Subcutaneous adipose tissue (tissue), 4 donors: ENCODE data around the gene FOXRED1. TPM values are rescaled to one million over a fixed set of nuclear protein-coding genes. Genes with fewer than 3 reads are reported as not detected.

Source experiments
- total RNA-seq, 4 donors: library from RNA; depleted of rRNA; stranded (reverse); fragments of >200 nt; gene quantifications; one replicate each; pipeline ENCODE4 v1.1.0, GENCODE V29; 2016
- TF ChIP-seq, protein P1 (sequence below): fragments of 450-650 bp; IDR thresholded peaks from one replicate; pipeline ENCODE4 v1.5.1; 2016; ENCODE audit warnings: low read depth, mild to moderate bottlenecking, control low read depth, antibody characterized with exemption, moderate library complexity

The FOXRED1 gene
- total RNA-seq, 4 donors from 2014 or later: 11.0 to 38.6 (median 15.7) TPM

DNA sequence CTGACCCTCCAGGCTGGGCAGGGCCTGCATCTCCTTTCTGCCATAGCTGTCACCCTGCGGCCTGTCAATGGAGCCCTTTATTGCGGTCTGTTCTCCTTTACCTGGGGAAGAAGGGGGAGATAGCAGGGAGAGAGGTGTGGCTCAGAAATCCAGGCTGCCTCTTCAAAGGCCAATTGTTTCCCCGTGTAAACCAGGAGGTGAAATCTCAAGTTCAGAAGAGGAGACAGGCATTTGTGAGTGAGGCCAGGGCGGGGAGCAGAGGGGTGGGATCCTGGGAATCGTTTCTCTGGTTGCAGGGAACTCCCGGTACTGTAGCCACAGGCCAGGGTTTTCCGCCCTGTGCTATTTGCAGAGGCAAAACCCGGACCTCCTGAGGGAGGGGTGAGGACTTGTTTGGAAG, 44.0 kb downstream of the FOXRED1 start:
- TF ChIP-seq, protein P1, sequence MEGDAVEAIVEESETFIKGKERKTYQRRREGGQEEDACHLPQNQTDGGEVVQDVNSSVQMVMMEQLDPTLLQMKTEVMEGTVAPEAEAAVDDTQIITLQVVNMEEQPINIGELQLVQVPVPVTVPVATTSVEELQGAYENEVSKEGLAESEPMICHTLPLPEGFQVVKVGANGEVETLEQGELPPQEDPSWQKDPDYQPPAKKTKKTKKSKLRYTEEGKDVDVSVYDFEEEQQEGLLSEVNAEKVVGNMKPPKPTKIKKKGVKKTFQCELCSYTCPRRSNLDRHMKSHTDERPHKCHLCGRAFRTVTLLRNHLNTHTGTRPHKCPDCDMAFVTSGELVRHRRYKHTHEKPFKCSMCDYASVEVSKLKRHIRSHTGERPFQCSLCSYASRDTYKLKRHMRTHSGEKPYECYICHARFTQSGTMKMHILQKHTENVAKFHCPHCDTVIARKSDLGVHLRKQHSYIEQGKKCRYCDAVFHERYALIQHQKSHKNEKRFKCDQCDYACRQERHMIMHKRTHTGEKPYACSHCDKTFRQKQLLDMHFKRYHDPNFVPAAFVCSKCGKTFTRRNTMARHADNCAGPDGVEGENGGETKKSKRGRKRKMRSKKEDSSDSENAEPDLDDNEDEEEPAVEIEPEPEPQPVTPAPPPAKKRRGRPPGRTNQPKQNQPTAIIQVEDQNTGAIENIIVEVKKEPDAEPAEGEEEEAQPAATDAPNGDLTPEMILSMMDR: no peak

DNA sequence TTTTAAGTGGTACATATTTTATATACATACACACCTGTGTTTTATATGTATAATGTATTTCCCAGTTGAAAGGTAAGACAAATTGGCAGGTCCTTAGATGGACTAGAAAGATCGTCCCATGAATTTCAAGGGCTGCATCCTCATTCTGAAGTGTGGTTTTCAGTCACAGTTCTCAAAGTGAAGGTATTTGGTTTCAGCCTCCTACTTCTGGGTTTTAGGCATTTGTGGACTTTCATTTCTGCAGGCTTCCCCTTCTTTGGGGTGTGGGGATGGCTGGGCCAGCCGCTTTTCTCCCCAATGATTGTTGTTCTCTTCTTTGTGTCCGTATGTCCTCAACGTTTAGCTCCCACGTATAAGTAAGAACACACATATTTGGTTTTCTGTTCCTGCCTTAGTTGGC, 44.9 kb downstream of the FOXRED1 start:
- TF ChIP-seq, protein P1: no peak

DNA sequence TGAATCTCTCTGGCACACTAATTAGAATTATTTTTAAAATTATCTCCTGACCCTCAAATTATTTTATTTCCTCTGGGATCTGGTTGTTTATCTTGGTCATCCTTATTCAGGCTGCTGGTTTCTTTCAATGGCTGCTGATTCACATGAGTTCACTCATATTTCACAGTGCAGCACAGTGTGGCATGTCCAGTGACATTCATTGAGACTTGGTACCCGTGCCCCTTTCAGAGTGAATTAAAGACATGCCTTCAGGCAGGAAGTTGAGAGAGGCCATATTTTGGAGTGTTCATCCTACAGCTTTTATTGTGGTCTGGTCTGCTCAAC, 48.4 kb downstream of the FOXRED1 start:
- TF ChIP-seq, protein P1: no peak

DNA sequence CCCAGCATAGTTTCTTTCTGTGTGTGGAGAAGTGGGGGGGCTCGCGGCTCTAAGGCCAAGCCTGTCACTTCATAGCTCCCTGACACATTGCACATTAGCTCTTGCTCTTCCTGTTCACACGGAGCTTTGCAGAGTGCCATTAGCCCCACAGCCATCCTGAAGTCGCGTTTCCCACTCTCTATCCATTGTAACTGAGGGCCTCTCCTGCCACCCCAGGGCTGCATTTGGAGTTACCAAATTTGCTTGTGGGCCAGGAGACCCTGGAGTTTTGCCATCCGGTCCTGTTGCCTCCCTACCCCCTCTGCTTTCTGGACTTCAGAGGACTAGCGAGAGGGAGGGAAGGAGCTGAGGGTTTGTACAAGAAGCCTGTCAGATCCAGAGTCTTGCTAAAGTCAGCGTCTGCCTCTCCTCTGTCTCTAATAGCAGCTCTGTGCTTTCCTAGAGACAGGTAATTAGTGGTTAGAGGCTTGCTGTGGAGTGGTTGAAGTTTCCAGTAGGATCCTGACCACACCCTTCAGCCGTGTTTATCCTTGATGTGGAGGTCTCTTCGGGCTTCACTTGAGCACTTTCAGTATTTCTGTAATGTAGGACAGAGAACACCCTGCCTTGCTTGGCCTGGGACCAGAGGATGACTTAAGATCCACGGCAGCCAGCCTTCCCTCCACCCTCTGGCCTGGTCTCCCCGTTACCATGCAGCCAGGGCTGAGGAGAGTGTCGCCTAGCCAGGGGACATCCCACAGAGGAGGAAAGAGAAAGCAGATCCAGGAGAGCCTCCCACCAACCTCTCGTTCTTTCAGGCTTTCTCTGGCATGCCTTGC, 49.0 kb downstream of the FOXRED1 start:
- TF ChIP-seq, protein P1: no peak

- TF ChIP-seq, protein P1: no peak
These were observed 49.8 kb downstream of the FOXRED1 start for GRCh38 chr11:126318574-126319373.

GRCh38 chr11:126319374-126319740, 50.4 kb downstream of the FOXRED1 start:
- TF ChIP-seq, protein P1: no peak

DNA sequence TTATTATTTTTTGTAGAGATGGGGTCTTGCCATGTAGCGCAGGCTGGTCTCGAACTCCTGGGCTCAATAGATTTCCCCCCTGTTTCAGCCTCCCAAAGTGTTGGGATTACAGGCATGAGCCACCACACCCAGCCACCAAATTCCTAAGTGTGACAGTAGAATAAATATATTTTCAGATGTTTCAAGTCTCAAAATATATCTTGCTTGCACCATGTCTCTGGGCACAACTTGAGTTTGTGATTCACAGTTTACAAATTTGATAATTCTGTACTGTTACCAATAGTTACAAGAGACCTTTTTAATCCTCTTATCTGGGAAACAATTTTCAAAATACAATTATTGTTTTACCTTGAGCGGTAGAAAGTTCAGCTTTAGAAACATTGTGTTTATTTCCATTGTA, 54.0 kb downstream of the FOXRED1 start:
- TF ChIP-seq, protein P1: no peak
